Colonic mucosa (tissue), 4 donors: ENCODE measurements around the gene FCHSD1. TPM values are rescaled to one million over a fixed set of nuclear protein-coding genes. Genes with fewer than 3 reads are reported as not detected.

Experiments used
- DNase-seq: peaks from one replicate; pipeline ENCODE4 v3.0.0-alpha.2; 2020
- H3K27ac ChIP-seq: fragments of 200-600 bp; one replicate; pipeline ENCODE4 v1.8.0; 2021
- H3K27me3 ChIP-seq: fragments of 200-600 bp; one replicate; pipeline ENCODE4 v1.8.0; 2021
- H3K36me3 ChIP-seq: fragments of 200-600 bp; one replicate; pipeline ENCODE4 v1.8.0; 2021
- H3K4me1 ChIP-seq: fragments of 200-600 bp; one replicate; pipeline ENCODE4 v1.8.0; 2021; ENCODE audit warnings: mild to moderate bottlenecking
- H3K4me3 ChIP-seq: fragments of 200-600 bp; one replicate; pipeline ENCODE4 v1.8.0; 2021
- H3K9ac ChIP-seq, 2 donors: one replicate each; pipeline ENCODE4 v1.7.0; 2013; ENCODE audit warnings: control low read depth in 2 of 2, low read depth in 2 of 2, low read length in 2 of 2
- H3K9me3 ChIP-seq: fragments of 200-600 bp; one replicate; pipeline ENCODE4 v1.8.0; 2021
- intact Hi-C: fragments of 100-400 bp; cut with DNase I; formaldehyde crosslinking; loops from one replicate; pipeline ENCODE4 v1.14.1; 2022
- total RNA-seq, 2 donors: library from RNA; stranded (reverse); fragmentation: NEBNext Ultra II Directional in 1 of 2; extraction: Animal tissue kit (Norgen Biotek cat#: 25700) in 1 of 2; gene quantifications; one replicate each; pipeline ENCODE4 v1.2.1, GENCODE V29; 2021
- TF ChIP-seq, protein P1 (sequence below): fragments of 200-600 bp; IDR thresholded peaks from one replicate; pipeline ENCODE4 v1.8.0; 2022; ENCODE audit warnings: antibody characterized with exemption, mild to moderate bottlenecking
- donor health status: healthy.
- donor health status: DM: no; HTN: no; CAD: no.
- donor health status: DM: no; HTN: no; CAD: no.

Gene FCHSD1
- total RNA-seq, 2 donors from 2014 or later: 14.1 to 15.4 TPM

DNA sequence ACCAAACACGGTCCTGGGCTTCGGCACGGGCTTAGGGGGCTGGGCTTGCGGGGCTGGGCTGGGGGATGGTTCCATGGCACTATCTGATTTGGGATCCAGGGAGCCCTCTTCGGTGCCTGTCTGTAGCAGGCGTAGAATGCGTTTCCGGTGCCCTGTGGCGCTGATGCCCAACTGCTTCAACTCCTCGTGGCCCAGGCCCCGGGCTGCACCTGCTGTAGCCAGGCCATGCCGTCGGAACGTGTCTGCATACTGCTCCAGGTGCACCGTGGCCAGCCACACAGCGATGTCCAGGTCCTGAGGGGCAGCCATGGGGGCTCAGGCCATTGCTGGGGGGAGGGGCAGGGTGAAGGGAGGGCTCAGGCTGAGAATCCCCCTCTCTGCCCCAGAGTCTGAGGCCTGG lies 29.0 kb upstream of the FCHSD1 start:
- no peak overlapping the region for H3K27ac ChIP-seq
- no peaks in the 10 kb centered on the region for H3K27me3 ChIP-seq
- TF ChIP-seq, protein P1, sequence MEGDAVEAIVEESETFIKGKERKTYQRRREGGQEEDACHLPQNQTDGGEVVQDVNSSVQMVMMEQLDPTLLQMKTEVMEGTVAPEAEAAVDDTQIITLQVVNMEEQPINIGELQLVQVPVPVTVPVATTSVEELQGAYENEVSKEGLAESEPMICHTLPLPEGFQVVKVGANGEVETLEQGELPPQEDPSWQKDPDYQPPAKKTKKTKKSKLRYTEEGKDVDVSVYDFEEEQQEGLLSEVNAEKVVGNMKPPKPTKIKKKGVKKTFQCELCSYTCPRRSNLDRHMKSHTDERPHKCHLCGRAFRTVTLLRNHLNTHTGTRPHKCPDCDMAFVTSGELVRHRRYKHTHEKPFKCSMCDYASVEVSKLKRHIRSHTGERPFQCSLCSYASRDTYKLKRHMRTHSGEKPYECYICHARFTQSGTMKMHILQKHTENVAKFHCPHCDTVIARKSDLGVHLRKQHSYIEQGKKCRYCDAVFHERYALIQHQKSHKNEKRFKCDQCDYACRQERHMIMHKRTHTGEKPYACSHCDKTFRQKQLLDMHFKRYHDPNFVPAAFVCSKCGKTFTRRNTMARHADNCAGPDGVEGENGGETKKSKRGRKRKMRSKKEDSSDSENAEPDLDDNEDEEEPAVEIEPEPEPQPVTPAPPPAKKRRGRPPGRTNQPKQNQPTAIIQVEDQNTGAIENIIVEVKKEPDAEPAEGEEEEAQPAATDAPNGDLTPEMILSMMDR: no peak
- no peaks in the 10 kb centered on the region for H3K9me3 ChIP-seq
- intact Hi-C loops: no loop called here
- DNase-seq: no peak
- peaks cover 3% of the 10 kb centered on the region for H3K4me1 ChIP-seq
- H3K9ac ChIP-seq: peak overlapping the region in 1 of 2 donors; percentile 61
- H3K36me3 ChIP-seq: no peaks in the 10 kb centered on the region
- no peak overlapping the region for H3K4me3 ChIP-seq

DNA sequence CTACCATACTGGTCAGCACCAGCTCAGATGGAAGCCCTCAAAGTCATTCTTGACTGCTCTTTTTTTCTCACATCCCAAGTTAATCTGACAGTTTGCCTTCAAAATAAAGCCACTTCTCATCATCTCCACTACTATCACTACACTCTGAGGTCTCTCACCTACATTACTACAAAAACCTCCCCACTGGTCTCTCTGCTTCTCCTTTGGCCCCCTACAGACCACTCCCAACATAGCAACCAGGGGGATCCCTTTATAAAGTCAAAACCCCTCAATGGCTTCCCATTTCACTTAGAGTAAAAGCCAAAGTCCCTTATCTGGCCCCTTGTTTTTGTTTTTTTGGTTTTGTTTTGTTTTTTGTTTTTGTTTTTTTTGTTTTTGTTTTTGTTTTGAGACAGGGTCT lies 26.2 kb upstream of the FCHSD1 start:
- Histone ChIP-seq H3K4me1 (peaks cover 3% of the 10 kb centered on the region), H3K36me3 (no peaks in the 10 kb centered on the region), H3K9ac (no peak overlapping the region), H3K27me3 (no peaks in the 10 kb centered on the region), H3K4me3 (no peak overlapping the region), H3K9me3 (no peaks in the 10 kb centered on the region), H3K27ac (no peak overlapping the region)
- no peak for DNase-seq
- TF ChIP-seq, protein P1: no peak
- intact Hi-C loops: no loop called here

DNA sequence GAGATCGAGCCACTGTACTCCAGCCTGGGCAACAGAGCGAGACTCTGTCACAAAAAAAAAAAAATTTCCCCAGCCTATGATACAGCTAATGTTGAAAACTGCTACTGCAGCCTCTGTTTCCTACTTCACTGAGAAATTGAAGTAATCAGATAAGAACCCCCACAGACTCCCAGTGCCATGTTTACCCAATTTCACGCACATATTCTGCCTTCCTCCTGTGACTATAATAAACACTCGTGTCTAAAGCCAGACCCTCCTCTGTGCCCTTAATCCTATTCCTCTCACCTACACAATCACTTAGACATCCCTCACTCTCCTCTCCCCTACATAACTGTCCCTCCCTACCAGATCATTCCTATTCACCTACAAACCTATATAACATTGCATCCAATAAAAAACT lies 24.5 kb upstream of the FCHSD1 start:
- intact Hi-C loops: no loop called here
- Histone ChIP-seq H3K9me3 (no peaks in the 10 kb centered on the region), H3K36me3 (no peaks in the 10 kb centered on the region), H3K4me1 (no peaks in the 10 kb centered on the region), H3K27ac (no peak overlapping the region), H3K4me3 (no peak overlapping the region), H3K9ac (no peak overlapping the region), H3K27me3 (no peaks in the 10 kb centered on the region)
- TF ChIP-seq, protein P1: no peak
- DNase-seq: no peak

DNA sequence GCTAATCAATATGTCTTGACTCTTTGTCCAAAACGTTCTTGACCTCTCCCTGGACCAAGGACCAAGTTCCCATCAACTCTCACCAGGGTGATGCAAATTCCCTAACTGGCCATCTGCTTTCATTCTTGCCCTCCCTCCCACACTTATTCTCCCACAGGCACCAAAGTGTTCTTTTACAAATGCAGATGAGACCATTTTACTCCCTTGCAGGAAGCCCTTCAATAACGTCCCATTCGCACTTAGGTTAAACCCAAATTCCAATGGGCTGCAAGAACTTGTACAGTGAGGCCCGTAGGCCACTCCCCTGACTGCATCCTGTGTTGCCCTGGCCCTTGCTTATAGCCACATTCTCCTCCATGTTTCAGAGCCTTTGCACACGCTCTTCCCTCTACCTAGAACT lies 23.5 kb upstream of the FCHSD1 start:
- H3K9me3 ChIP-seq: no peaks in the 10 kb centered on the region
- TF ChIP-seq, protein P1: no peak
- no peak overlapping the region for H3K9ac ChIP-seq
- intact Hi-C loops: no loop called here
- H3K4me3 ChIP-seq: no peak overlapping the region
- H3K4me1 ChIP-seq: no peaks in the 10 kb centered on the region
- no peak for DNase-seq
- H3K36me3 ChIP-seq: no peaks in the 10 kb centered on the region
- H3K27ac ChIP-seq: no peak overlapping the region
- no peaks in the 10 kb centered on the region for H3K27me3 ChIP-seq

DNA sequence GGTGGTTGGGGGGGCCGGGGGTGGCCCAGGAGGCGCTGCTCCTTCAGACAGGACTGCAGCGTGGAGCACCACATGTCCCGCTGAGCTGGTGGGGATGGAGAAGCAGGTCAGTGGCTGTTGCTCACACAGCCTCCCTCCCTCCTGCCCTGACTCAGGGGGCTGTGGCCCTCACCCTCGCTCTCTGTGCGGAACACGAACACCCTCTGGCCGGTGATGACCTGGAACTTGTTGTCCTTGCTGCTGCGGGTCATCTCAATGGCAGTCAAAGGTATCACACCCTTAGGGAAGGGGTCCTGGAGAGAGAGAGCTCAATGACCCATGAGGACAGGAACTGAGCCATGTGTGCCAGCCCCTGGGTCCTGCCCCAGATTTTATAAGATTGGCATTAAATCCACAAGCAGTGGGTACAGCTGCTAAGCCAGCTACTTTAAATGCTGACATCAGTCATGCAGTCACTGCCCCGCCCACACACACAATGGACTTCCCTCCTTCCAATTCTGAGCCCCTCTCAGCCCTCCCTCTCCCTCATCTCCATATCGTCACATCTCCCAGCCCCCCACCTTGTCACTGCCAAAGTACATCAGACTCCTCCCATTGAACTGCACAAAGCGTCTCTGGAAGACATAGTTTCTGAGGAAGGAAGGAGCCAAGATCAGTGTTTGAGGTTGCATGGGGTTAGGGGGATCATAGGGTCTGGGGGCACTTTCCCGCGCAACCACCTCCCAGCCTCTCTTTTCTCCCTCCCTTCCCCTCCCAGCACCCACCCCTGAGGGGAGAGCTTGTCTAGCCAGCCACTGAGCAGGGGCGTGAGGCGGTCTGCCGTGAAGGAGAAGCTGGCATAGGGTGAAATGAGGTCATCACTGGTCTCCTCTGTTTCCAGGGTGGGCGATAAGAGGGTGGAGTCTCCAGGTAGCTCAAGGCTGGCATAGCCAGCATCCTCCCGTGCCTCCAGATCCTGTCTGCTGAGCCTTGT lies 21.9 kb upstream of the FCHSD1 start:
- DNase-seq: no peak
- Histone ChIP-seq H3K9ac (no peak overlapping the region), H3K27ac (no peak overlapping the region), H3K4me1 (no peaks in the 10 kb centered on the region), H3K9me3 (no peaks in the 10 kb centered on the region), H3K36me3 (no peaks in the 10 kb centered on the region), H3K4me3 (no peak overlapping the region), H3K27me3 (no peaks in the 10 kb centered on the region)
- intact Hi-C loops: no loop called here
- TF ChIP-seq, protein P1: no peak
